ENCODE measurements around the gene ACSL4.
"Not testable (repeated sequence)": the region's sequence is repeated elsewhere in the genome, so short reads cannot be mapped to it uniquely, and the experiment has no call there.

Gene ACSL4

GRCh38 chrX:109732807-109733612 is at the start of gene ACSL4:
Gene ACSL4, minus strand, starts transcription at chrX:109733257. Its CDS starts 49,894 bp downstream, at chrX:109683363.
- peak; percentile 88 for DNase-seq

DNA sequence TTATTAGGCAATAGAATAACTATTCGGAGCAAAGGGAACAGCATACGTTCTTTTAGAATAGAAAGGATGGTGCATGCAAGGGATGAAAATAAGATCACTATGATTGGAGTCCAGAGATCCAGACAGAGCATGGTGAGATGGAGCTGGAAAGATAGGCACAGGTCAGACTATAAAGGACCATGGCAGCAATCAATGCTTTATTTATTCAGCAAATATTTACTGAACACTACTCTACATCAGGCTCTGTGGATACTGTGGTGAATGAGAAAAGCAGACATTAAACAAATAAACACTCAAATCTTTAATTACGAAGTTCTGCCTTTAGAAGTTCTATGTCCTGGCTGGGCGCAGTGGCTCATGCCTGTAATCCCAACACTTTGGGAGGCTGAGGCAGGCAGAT is 44.7 kb upstream of the ACSL4 start:
- DNase-seq = no peak

- DNase-seq = no peak
Measured at GRCh38 chrX:109776986-109777385, 43.9 kb upstream of the ACSL4 start.

- DNase-seq = no peak
Measured at GRCh38 chrX:109776432-109776831, 43.4 kb upstream of the ACSL4 start.

- DNase-seq = no peak
Measured at GRCh38 chrX:109775386-109775785, 42.3 kb upstream of the ACSL4 start.

- DNase-seq = no peak
Measured at GRCh38 chrX:109774706-109775105, 41.6 kb upstream of the ACSL4 start.

DNA sequence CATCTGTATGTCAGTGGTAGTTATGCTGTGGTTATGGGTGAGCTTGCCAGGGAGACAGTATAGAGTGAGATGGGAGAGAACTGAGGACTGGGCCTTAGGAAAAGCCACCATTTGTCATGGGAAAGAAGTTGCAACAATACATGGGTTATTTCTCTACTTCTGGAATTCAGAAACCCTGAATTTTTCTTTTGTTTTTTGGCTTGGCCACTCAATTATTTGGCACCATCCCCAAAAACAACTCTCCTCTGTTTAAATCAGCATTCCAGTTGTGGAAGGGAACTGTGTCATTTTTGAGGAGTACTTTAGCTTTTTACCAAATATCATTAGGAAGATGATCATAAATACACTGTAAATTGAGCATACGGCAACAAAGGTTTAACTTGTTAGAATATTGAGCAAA is 41.1 kb upstream of the ACSL4 start:
- no peak for DNase-seq

GRCh38 chrX:109773374-109773773 is 40.3 kb upstream of the ACSL4 start:
- DNase-seq = no peak

DNA sequence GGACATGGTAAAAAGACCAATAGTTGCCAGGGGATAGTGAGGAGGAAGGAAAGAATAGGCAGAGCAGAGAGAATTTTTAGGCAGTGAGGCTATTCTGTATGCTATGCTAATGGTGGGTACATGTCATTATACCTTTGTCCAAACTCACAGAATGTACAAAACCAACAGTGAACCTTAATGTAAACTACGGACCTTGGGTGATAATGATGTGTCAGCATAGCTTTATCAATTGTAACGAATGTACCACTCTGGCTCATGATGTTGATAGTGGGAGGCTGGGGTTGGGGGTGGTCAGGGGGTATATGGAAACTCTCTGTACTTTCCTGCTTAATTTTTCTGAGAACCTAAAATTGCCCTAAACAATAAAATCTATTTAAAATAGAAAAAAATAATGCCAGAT is 37.7 kb upstream of the ACSL4 start:
- no peak for DNase-seq

DNA sequence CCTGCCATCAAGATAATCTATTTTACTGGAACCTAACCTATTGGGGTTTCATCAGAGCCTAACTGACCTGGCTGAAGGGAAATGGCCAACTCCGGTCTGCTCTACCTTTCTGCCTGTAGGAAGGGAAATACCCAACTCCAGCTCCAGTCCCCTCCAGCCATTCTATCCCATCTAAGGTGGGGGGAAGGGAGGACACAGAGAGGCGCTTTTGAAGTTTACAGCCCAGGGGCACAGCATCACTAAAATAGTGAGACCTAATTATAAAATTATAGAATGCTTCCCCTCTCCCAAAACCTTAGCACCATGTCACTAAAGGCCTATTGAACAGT is 27.8 kb upstream of the ACSL4 start:
- DNase-seq = no peak

- no peak for DNase-seq
Measured at GRCh38 chrX:109760209-109760921, 27.3 kb upstream of the ACSL4 start.

DNA sequence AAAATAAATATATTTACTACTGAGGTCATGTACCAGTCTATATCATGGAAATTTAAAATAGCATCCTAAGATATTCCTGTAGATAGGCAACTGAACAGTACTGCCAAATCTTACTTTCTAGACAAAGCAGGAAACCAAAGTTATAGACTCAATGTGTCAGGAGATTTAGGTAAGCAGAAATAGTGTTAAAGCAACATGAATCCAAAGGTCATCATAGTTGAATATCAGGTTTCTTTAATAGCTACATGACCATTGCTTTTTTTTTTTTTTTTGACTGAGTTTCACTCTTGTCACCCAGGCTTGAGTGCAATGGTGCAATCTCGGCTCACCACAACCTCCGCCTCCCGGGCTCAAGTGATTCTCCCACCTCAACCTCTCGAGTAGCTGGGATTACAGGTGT is 20.2 kb upstream of the ACSL4 start:
- DNase-seq = no peak

DNA sequence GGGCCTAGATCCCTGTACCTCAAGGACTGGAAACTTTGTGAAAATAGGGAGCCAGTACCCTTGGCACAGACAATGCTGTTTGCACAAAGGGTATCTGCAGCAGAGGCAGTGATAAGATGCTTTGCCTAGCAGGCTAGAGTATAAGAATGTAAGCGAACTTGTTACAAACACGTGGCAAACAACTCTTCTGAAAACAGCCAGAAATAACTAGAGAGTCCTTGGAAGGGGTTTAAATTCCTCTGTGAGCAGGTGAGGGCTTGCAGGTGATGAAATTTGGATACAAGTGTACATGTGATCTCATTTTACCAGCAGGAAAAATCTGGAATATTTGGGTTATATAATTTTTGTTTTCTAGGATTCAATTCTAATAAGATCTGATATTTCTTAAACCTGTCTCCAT is 18.6 kb upstream of the ACSL4 start:
- DNase-seq = no peak

DNA sequence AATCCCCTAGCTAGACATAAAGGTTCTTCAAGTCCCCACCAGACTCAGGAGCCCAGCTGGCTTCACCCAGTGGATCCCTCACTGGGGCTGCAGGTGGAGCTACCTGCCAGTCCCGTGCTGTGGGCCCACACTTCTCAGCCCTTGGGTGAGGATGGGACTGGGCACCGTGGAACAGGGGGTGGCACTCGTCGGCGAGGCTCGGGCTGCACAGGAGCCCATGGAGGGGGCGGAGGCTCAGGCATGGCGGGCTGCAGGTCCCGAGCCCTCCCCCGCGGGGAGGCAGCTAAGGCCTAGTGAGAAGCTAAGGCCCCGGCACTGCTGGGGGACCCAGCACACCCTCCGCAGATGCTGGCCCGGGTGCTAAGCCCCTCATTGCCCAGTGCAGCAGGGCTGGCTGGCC is 16.1 kb upstream of the ACSL4 start:
- no peak for DNase-seq

- no peak for DNase-seq
Measured at GRCh38 chrX:109747681-109748080, 14.6 kb upstream of the ACSL4 start.

GRCh38 chrX:109742722-109743121 is 9.7 kb upstream of the ACSL4 start:
- DNase-seq = no peak

DNA sequence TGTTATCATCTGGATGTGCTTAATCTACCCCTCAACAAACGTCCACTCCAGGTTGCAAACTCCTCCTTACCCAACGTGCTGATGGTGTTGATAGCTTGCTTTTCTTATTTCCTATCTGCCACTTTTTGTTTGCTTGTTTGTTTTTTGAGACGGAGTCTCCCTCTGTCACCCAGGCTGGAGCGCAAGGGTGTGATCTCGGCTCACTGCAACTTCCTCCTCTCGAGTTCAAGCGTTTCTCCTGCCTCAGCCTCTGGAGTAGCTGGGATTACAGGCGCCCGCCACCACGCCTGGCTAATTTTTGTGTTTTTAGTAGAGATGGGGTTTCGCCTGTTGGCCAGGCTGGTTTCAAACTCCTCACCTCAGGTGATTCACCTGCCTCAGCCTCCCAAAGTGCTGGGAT is 7.8 kb upstream of the ACSL4 start:
- DNase-seq = not testable (repeated sequence)

- no peak for DNase-seq
Measured at GRCh38 chrX:109740433-109740809, 7.4 kb upstream of the ACSL4 start.

GRCh38 chrX:109739625-109740432 is 6.8 kb upstream of the ACSL4 start:
- peak; percentile 23 for DNase-seq

GRCh38 chrX:109735202-109735744 is 2.2 kb upstream of the ACSL4 start:
- no peak for DNase-seq

DNA sequence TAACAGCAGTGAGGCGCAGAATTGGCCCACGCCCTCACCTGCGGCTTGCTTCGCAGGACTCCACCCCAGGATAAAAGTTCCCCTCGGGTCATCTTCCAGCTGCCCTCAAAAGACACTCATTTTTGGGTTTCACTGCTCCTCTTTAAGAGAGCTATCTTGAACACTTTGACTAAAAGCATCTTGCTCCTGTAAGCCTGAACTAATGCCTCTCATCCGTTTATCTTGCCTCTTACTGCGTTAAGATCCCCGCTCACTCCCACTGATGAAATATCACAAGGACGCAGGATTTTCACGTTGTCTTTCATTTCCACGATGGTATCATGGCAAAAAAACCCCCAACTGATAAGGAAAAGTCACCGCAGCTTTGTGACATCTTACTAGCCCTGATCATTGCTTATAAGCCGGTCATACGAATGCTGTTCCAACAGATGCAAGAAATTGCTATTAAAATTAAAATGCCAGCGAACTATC is 591 bp upstream of the ACSL4 start:
- no peak for DNase-seq

DNA sequence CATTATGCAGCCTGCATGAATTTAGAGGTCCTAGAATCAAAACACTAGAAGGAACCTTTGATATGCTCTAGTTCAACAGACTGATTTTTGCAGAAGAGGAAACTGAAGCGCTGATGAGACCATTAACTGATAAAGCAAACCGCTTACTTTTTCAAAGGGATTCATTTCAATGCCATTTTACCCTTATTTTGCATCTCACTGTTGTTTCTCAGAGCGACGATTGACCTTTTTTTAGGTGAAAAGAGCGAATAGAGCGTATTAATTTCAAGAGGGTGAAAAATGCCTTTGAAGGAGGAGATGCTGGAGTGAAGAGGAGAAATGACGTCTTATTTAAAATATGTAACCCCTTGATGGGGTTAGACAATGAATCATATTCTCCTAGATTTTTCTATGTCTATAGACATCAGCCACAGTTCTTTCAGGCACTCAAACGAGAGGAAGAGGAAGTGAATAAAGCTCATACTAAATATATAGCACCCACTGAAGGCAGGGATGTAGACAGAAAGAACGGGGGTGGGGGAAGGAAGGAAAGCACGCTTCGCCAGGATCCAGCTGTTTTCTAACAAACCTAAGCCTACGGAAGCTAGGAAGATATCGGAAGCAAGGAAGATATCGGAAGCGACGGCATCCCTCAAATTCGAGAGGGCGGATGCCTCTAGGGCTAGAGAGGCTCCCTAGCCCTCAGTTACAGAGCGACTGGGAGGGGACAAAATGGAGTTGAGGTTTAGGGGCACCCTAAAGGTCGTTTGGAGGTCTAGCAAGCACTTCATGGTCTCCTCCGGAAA is 848 bp downstream of the ACSL4 start:
- DNase-seq = peak; percentile 21

DNA sequence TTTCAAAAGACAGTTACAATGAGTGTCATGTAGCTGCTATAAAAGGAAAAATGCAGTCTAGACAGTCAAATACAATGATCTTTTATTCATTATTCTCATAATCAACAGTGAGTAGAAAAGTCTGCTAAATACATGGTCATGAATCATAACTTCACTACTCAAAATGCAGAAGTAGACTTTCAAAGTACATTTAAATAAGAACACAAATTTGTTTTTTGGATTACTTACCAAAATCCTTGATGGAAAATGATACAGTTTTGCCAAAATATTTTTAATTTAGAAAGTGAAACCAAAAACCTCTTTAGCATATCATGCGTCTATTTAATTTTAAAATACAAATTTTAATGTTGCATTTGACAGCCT is 4.9 kb downstream of the ACSL4 start:
- DNase-seq = no peak
